H1 (cell line): Measurements from ENCODE around the gene SELENBP1. TPM values are rescaled to one million over a fixed set of nuclear protein-coding genes. Genes with fewer than 3 reads are reported as not detected.

Experiments used
- CTCF ChIA-PET: fragments of 300-600 bp; sonication (Branson Sonifier 250); formaldehyde crosslinking; loops from one replicate; lab custom pipeline; 2021; ENCODE audit not compliant: partially characterized antibody; lab: Charles Lee
- POLR2A ChIA-PET: fragments of 300-600 bp; sonication (Branson Sonifier 250); formaldehyde crosslinking; loops from one replicate; lab custom pipeline; 2021; ENCODE audit warnings: inconsistent platforms; ENCODE audit not compliant: partially characterized antibody; lab: Charles Lee
- DNase-seq, 2 experiments: peaks; one replicate each; pipeline versions ENCODE4 v3.0.0 to v3.0.0-alpha.2; 2010 to 2022; ENCODE audit warnings: low spot score in 2 of 2, low read depth in 1 of 2, mixed read lengths in 1 of 2
- FAIRE-seq: peaks from 2 replicates; lab custom pipeline; 2011; peaks lifted over from hg19 to GRCh38; lab: Jason Lieb, UNC
- H2AFZ ChIP-seq: 2 replicates; pipeline ENCODE4 v1.8.1; 2012; ENCODE audit warnings: low read length, inconsistent platforms
- H2AK5ac ChIP-seq: 2 replicates; pipeline ENCODE4 v1.6.1; 2013; ENCODE audit warnings: low read depth, low read length
- H2BK120ac ChIP-seq: replicated peaks from 2 replicates; pipeline ENCODE3; 2013; ENCODE audit warnings: low read depth, low read length, inconsistent platforms
- H2BK12ac ChIP-seq: 2 replicates; pipeline ENCODE4 v1.6.1; 2013; ENCODE audit warnings: low read depth, low read length
- H2BK15ac ChIP-seq: 2 replicates; pipeline ENCODE4 v1.6.1; 2013; ENCODE audit warnings: low read length
- H2BK20ac ChIP-seq: 2 replicates; pipeline ENCODE4 v1.6.1; 2013; ENCODE audit warnings: low read length
- H2BK5ac ChIP-seq: 2 replicates; pipeline ENCODE4 v1.6.1; 2013; ENCODE audit warnings: low read depth, low read length
- H3K14ac ChIP-seq: 2 replicates; pipeline ENCODE4 v1.6.1; 2013; ENCODE audit warnings: inconsistent platforms; ENCODE audit not compliant: insufficient read length
- H3K18ac ChIP-seq: 2 replicates; pipeline ENCODE4 v1.6.1; 2013; ENCODE audit warnings: low read length; ENCODE audit errors: extremely low read depth
- H3K23ac ChIP-seq: 2 replicates; pipeline ENCODE4 v1.6.1; 2013; ENCODE audit warnings: inconsistent platforms; ENCODE audit not compliant: insufficient read length
- H3K23me2 ChIP-seq: 2 replicates; pipeline ENCODE4 v1.6.1; 2013; ENCODE audit warnings: low read depth, low read length
- H3K27ac ChIP-seq: 2 replicates; pipeline ENCODE4 v1.6.1; 2011; ENCODE audit warnings: low read depth, low read length, inconsistent platforms
- H3K27me3 ChIP-seq, 4 experiments: replicated peaks in 1 of 4; 1 replicate in 1 of 4; 2 replicates in 3 of 4; pipeline versions ENCODE4 v1.6.1 to v1.8.1; 2011 to 2013; ENCODE audit warnings: low read length in 3 of 4, mild to moderate bottlenecking in 3 of 4, inconsistent platforms in 2 of 4, mixed read lengths in 2 of 4, moderate library complexity in 1 of 4; ENCODE audit not compliant: control insufficient read depth in 3 of 4, insufficient read depth in 3 of 4; ENCODE audit errors: extremely low read depth in 1 of 4
- H3K36me3 ChIP-seq, 4 experiments: 2 replicates each; pipeline versions ENCODE4 v1.6.1 to v1.8.1; 2011 to 2013; ENCODE audit warnings: mild to moderate bottlenecking in 4 of 4, low read length in 3 of 4, moderate library complexity in 2 of 4, control low read depth in 1 of 4, inconsistent platforms in 1 of 4; ENCODE audit not compliant: insufficient read depth in 4 of 4, control insufficient read depth in 2 of 4
- H3K4ac ChIP-seq: replicated peaks from 2 replicates; pipeline ENCODE3; 2013; ENCODE audit warnings: low read length, low read depth, mixed read lengths, inconsistent platforms; ENCODE audit not compliant: insufficient read length
- H3K4me1 ChIP-seq, 4 experiments: replicated peaks in 1 of 4; 1 replicate in 1 of 4; 2 replicates in 3 of 4; pipeline versions ENCODE4 v1.6.1 to v1.8.1; 2011 to 2013; ENCODE audit warnings: low read length in 3 of 4, inconsistent platforms in 2 of 4, mixed read lengths in 1 of 4; ENCODE audit not compliant: insufficient read depth in 4 of 4, control insufficient read depth in 3 of 4
- H3K4me2 ChIP-seq, 2 experiments: 2 replicates each; pipeline versions ENCODE4 v1.6.1 to v1.8.1; 2011 to 2013; ENCODE audit warnings: low read depth in 2 of 2, low read length in 2 of 2, control low read depth in 1 of 2, inconsistent platforms in 1 of 2, mild to moderate bottlenecking in 1 of 2; ENCODE audit not compliant: insufficient read depth in 1 of 2
- H3K4me3 ChIP-seq, 4 experiments: fragments of 200-600, 300-600 bp in 1 of 4; sonication (generic), shearing (Covaris generic), sonication (Bioruptor Twin) in 1 of 4; 2 replicates each; pipeline versions ENCODE4 v1.5.1 to v1.8.1; 2011 to 2016; ENCODE audit warnings: low read length in 4 of 4, low read depth in 3 of 4, control low read depth in 2 of 4, inconsistent platforms in 2 of 4, mild to moderate bottlenecking in 2 of 4, mixed read lengths in 1 of 4, moderate library complexity in 1 of 4; ENCODE audit not compliant: insufficient read depth in 2 of 4; ENCODE audit errors: extremely low read depth in 1 of 4
- H3K56ac ChIP-seq: replicated peaks from 2 replicates; pipeline ENCODE3; 2013; ENCODE audit warnings: low read depth, mild to moderate bottlenecking, mixed read lengths, low read length, inconsistent platforms; ENCODE audit not compliant: insufficient read length
- H3K79me1 ChIP-seq: 2 replicates; pipeline ENCODE4 v1.6.1; 2013; ENCODE audit warnings: low read depth, low read length, control low read depth
- H3K79me2 ChIP-seq, 2 experiments: 2 replicates each; pipeline versions ENCODE4 v1.6.1 to v1.8.1; 2012 to 2013; ENCODE audit warnings: low read length in 2 of 2, mild to moderate bottlenecking in 2 of 2, inconsistent platforms in 1 of 2; ENCODE audit not compliant: insufficient read depth in 2 of 2, control insufficient read depth in 1 of 2
- H3K9ac ChIP-seq, 4 experiments: replicated peaks in 1 of 4; 1 replicate in 1 of 4; 2 replicates in 3 of 4; pipeline versions ENCODE4 v1.6.1 to v1.8.1; 2011 to 2013; ENCODE audit warnings: low read depth in 3 of 4, low read length in 3 of 4, control low read depth in 2 of 4, mild to moderate bottlenecking in 2 of 4, moderate library complexity in 2 of 4, inconsistent platforms in 1 of 4; ENCODE audit errors: extremely low read depth in 1 of 4
- H3K9me3 ChIP-seq, 2 experiments: 2 replicates each; pipeline versions ENCODE4 v1.6.1 to v1.8.1; 2012 to 2013; ENCODE audit warnings: mild to moderate bottlenecking in 2 of 2, moderate library complexity in 2 of 2, control low read depth in 1 of 2, inconsistent platforms in 1 of 2, low read depth in 1 of 2, low read length in 1 of 2, mixed read lengths in 1 of 2; ENCODE audit not compliant: insufficient read depth in 2 of 2
- H4K20me1 ChIP-seq, 2 experiments: replicated peaks in 1 of 2; 2 replicates each; pipeline versions ENCODE3 to v1.8.1; 2011 to 2013; ENCODE audit warnings: inconsistent platforms in 2 of 2, low read length in 2 of 2, mild to moderate bottlenecking in 1 of 2; ENCODE audit not compliant: insufficient read depth in 2 of 2, control insufficient read depth in 1 of 2
- H4K5ac ChIP-seq: 2 replicates; pipeline ENCODE4 v1.6.1; 2013; ENCODE audit warnings: low read length, low read depth, mixed read lengths, inconsistent platforms; ENCODE audit not compliant: insufficient read length
- H4K8ac ChIP-seq: 2 replicates; pipeline ENCODE4 v1.8.0; 2013; ENCODE audit warnings: mild to moderate bottlenecking, moderate library complexity, low read length, inconsistent platforms; ENCODE audit not compliant: insufficient read depth; ENCODE audit errors: extremely low read depth
- H4K91ac ChIP-seq: replicated peaks from 2 replicates; pipeline ENCODE3; 2013; ENCODE audit warnings: low read length, mixed read lengths, inconsistent platforms; ENCODE audit not compliant: insufficient read length
- MAX ChIP-seq: IDR thresholded peaks from 2 replicates; pipeline ENCODE4 v1.6.1; 2012; ENCODE audit warnings: inconsistent platforms
- POLR2A ChIP-seq, 2 experiments: IDR thresholded peaks; 1 replicate in 1 of 2; 2 replicates in 1 of 2; pipeline ENCODE4 v1.6.1; 2011; ENCODE audit warnings: low read depth in 2 of 2, low read length in 2 of 2, mild to moderate bottlenecking in 2 of 2; ENCODE audit errors: control extremely low read depth in 1 of 2
- POLR2AphosphoS5 ChIP-seq: IDR thresholded peaks from 2 replicates; pipeline ENCODE4 v1.6.1; 2011; ENCODE audit warnings: low read depth, low read length
- WGBS, 2 experiments: shearing (Covaris generic) in 1 of 2; methylation state at CpG; one replicate each; pipeline versions ENCODE4 v1.1.6 to v1.1.7; 2013 to 2015; ENCODE audit warnings: low lambda C conversion rate in 2 of 2, mixed read lengths in 2 of 2, inconsistent platforms in 1 of 2, low coverage in 1 of 2, missing lambda C conversion rate in 1 of 2; ENCODE audit not compliant: insufficient replicate concordance in 2 of 2, insufficient coverage in 1 of 2, insufficient read length in 1 of 2; ENCODE audit errors: extremely low coverage in 1 of 2, missing lambda C conversion rate in 1 of 2; 5-methylcytosine and 5-hydroxymethylcytosine counted together
- polyA plus RNA-seq, 7 experiments: library from polyadenylated mRNA; depleted of rRNA in 3 of 7; stranded (reverse) in 5 of 7; unstranded in 2 of 7; fragments of >200 nt in 5 of 7; fragments of 200-250 nt in 2 of 7; gene quantifications; 1 replicate in 5 of 7; 2 replicates in 1 of 7; 4 replicates in 1 of 7; pipeline versions ENCODE4 v1.2.1 to v1.2.3, GENCODE V29; 2011 to 2013; ENCODE audit warnings: missing spikeins in 2 of 7, mixed read lengths in 2 of 7
- total RNA-seq: library from RNA; stranded (reverse); fragmentation: NEBNext Ultra II Directional; extraction: Animal tissue kit (Norgen Biotek cat#: 25700); gene quantifications from 2 replicates; pipeline ENCODE4 v1.2.1, GENCODE V29; 2021

The SELENBP1 gene
- total and polyA plus RNA-seq, 2 of the 8 experiments (the other 6 are each of a cell fraction or from before 2014, with no cell fraction given) = 20.0 to 32.4 TPM

DNA sequence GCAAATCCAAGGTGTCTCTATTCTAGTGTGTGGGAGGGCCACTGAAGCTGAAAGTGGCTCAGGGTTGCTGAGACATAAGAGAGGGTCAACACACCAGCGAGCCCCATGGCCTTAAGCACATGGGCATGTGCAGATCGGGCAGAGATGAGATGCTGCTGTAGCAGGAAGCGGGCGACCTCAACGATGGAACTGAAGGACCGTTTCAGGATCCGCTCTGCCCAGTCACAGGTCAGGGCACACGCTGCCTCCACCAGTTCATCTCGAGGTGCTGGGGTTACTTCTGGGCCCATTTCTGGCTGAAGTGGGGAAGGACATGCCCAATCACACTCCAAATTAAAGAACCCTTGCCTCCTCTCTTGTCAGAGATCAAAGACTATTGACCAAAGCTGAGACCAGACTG lies 28.9 kb downstream of the SELENBP1 start:
- H3K4me2 ChIP-seq = no peak overlapping the region
- H2AFZ ChIP-seq = no peak overlapping the region
- no peak overlapping the region for H3K14ac ChIP-seq
- DNase-seq (no peak), FAIRE-seq (no peak)
- no peak overlapping the region for H3K4ac ChIP-seq
- no peak overlapping the region for H2BK120ac ChIP-seq
- no peak overlapping the region for H2BK20ac ChIP-seq
- H3K27ac ChIP-seq = no peak overlapping the region
- peaks cover 19 to 36% (median 29%) of the 10 kb centered on the region in 4 experiments for H3K36me3 ChIP-seq
- no peaks in the 10 kb centered on the region for H3K27me3 ChIP-seq
- peaks cover 0 to 2% of the 10 kb centered on the region in 2 experiments for H4K20me1 ChIP-seq
- no peak overlapping the region for H4K5ac ChIP-seq
- peaks cover 4 to 14% (median 12%) of the 10 kb centered on the region in 4 experiments; a peak in 5 of 7 replicates for H3K4me1 ChIP-seq
- no peak overlapping the region for H4K8ac ChIP-seq
- ChIA-PET CTCF (interaction anchor here (8.3 to 8.4 kb wide), 2 partner anchors 33 to 42 kb away, joined by 96 to 129 read pairs; no protein-coding TSS in a partner anchor), POLR2A (interaction anchor here (0.7 to 8.6 kb wide), 10 partner anchors 11 to 61 kb away, joined by 3 to 102 read pairs (median 4); partner anchors contain the start of genes PI4KB and SELENBP1)
- H2BK12ac ChIP-seq = no peak overlapping the region
- H3K9ac ChIP-seq = no peak overlapping the region
- H3K56ac ChIP-seq = no peak overlapping the region
- H3K18ac ChIP-seq = no peak overlapping the region
- TF ChIP-seq MAX = no peak
- 0 out of 2 replicates have a peak, but pooled peaks have one; percentile 63 for TF ChIP-seq POLR2AphosphoS5
- peak in 1 of 2 experiments; percentile 26; a peak in 1 of 3 replicates for TF ChIP-seq POLR2A (IDR thresholded peaks at IDR 0.05; ENCODE audit: control extremely low read depth in 1 of 2, low read depth in 2 of 2, low read length in 2 of 2)
- H4K91ac ChIP-seq = no peak overlapping the region
- no peak overlapping the region for H2BK5ac ChIP-seq
- H3K23ac ChIP-seq = no peak overlapping the region
- H3K4me3 ChIP-seq = no peak overlapping the region
- peaks cover 3 to 10% of the 10 kb centered on the region in 2 experiments; a peak in 3 of 4 replicates for H3K79me2 ChIP-seq
- WGBS, 2 experiments = 83% methylated on average over 9 of the region's 9 CpGs; no CpG with 5 or more reads in 1 of the 2 experiments
- H2BK15ac ChIP-seq = no peak overlapping the region
- H3K23me2 ChIP-seq = peaks cover 5% of the 10 kb centered on the region
- peaks cover 6% of the 10 kb centered on the region for H3K79me1 ChIP-seq
- no peak overlapping the region for H2AK5ac ChIP-seq
- H3K9me3 ChIP-seq = no peaks in the 10 kb centered on the region
